Measurements from ENCODE around the gene RPRD2. TPM values are rescaled to one million over a fixed set of nuclear protein-coding genes. Genes with fewer than 3 reads are reported as not detected.
A peak's percentile ranks its signal among the peaks of the same experiment; 100 is the strongest.

RPRD2 gene
- polyA plus RNA-seq, 1 donor (not counting 4 experiments of a cell fraction or from before 2014, with no cell fraction given) = 9.1 TPM

- DNase-seq (ENCODE audit: low read depth, low spot score) (no peak), FAIRE-seq (peak; percentile 9)
- Histone ChIP-seq H4K20me1 (ENCODE audit: control insufficient read depth, extremely low read depth, insufficient read depth, low read length) (no peaks in the 10 kb centered on the region), H3K9ac (ENCODE audit: control insufficient read depth, extremely low read depth, insufficient read depth, low read length) (no peak overlapping the region), H3K27me3 (ENCODE audit: control insufficient read depth, extremely low read depth, insufficient read depth, low read length) (no peaks in the 10 kb centered on the region), H3K4me2 (ENCODE audit: control insufficient read depth, extremely low read depth, insufficient read depth, low read depth, low read length) (peak overlapping the region; percentile 38), H3K27ac (ENCODE audit: control insufficient read depth, insufficient read depth, low read length) (peak overlapping the region; percentile 69), H3K79me2 (ENCODE audit: control insufficient read depth, insufficient read depth, low read length) (no peaks in the 10 kb centered on the region), H3K9me1 (ENCODE audit: control insufficient read depth, extremely low read depth, insufficient read depth, low read length) (no peaks in the 10 kb centered on the region), H3K4me1 (ENCODE audit: control insufficient read depth, extremely low read depth, insufficient read depth, low read length) (peaks cover 33% of the 10 kb centered on the region), H2AFZ (ENCODE audit: control insufficient read depth, low read length) (no peak overlapping the region), H3K9me3 (ENCODE audit: control insufficient read depth, low read depth, low read length) (no peaks in the 10 kb centered on the region), H3K36me3 (ENCODE audit: control insufficient read depth in 2 of 2, extremely low read depth in 1 of 2, insufficient read depth in 2 of 2, low read length in 2 of 2) (peaks cover 13 to 17% of the 10 kb centered on the region in 2 experiments), H3K4me3 (ENCODE audit: control insufficient read depth in 2 of 3, extremely low read depth in 1 of 3, insufficient read depth in 2 of 3, low read depth in 1 of 3, low read length in 3 of 3) (no peak overlapping the region)
- TF ChIP-seq CTCF (optimal IDR thresholded peaks at IDR 0.05 in 1 of 3, IDR thresholded peaks at IDR 0.05 in 1 of 3, conservative IDR thresholded peaks at IDR 0.05 in 1 of 3; ENCODE audit: extremely low read depth in 1 of 3, insufficient read depth in 2 of 3, low read length in 3 of 3) (no peak), EZH2 (IDR thresholded peaks at IDR 0.05; ENCODE audit: low read length) (no peak)
- dilution Hi-C loops (cut with MboI; ENCODE audit: extremely low pct_ligation_motif_present, low sequenced_read_pairs) = no loop called here
Observed at GRCh38 chr1:150513351-150513791, 149.4 kb downstream of the RPRD2 start.

- FAIRE-seq (no peak), DNase-seq (ENCODE audit: low read depth, low spot score) (no peak)
- Histone ChIP-seq H3K27ac (ENCODE audit: control insufficient read depth, insufficient read depth, low read length) (no peak overlapping the region), H3K79me2 (ENCODE audit: control insufficient read depth, insufficient read depth, low read length) (no peaks in the 10 kb centered on the region), H3K4me1 (ENCODE audit: control insufficient read depth, extremely low read depth, insufficient read depth, low read length) (peaks cover 24% of the 10 kb centered on the region), H3K27me3 (ENCODE audit: control insufficient read depth, extremely low read depth, insufficient read depth, low read length) (no peaks in the 10 kb centered on the region), H3K36me3 (ENCODE audit: control insufficient read depth in 2 of 2, extremely low read depth in 1 of 2, insufficient read depth in 2 of 2, low read length in 2 of 2) (peaks cover 12 to 17% of the 10 kb centered on the region in 2 experiments), H2AFZ (ENCODE audit: control insufficient read depth, low read length) (no peak overlapping the region), H3K9ac (ENCODE audit: control insufficient read depth, extremely low read depth, insufficient read depth, low read length) (no peak overlapping the region), H3K4me2 (ENCODE audit: control insufficient read depth, extremely low read depth, insufficient read depth, low read depth, low read length) (no peak overlapping the region), H3K9me3 (ENCODE audit: control insufficient read depth, low read depth, low read length) (no peaks in the 10 kb centered on the region), H3K4me3 (ENCODE audit: control insufficient read depth in 2 of 3, extremely low read depth in 1 of 3, insufficient read depth in 2 of 3, low read depth in 1 of 3, low read length in 3 of 3) (no peak overlapping the region), H3K9me1 (ENCODE audit: control insufficient read depth, extremely low read depth, insufficient read depth, low read length) (no peaks in the 10 kb centered on the region), H4K20me1 (ENCODE audit: control insufficient read depth, extremely low read depth, insufficient read depth, low read length) (no peaks in the 10 kb centered on the region)
- dilution Hi-C loops (cut with MboI; ENCODE audit: extremely low pct_ligation_motif_present, low sequenced_read_pairs) = no loop called here
- TF ChIP-seq EZH2 (IDR thresholded peaks at IDR 0.05; ENCODE audit: low read length) = no peak
Observed at GRCh38 chr1:150514260-150514659, 150.3 kb downstream of the RPRD2 start.

GRCh38 chr1:150514913-150515327 is 151.0 kb downstream of the RPRD2 start:
- no peaks in the 10 kb centered on the region for H3K9me1 ChIP-seq (ENCODE audit: control insufficient read depth, extremely low read depth, insufficient read depth, low read length)
- peaks cover 23% of the 10 kb centered on the region for H3K4me1 ChIP-seq (ENCODE audit: control insufficient read depth, extremely low read depth, insufficient read depth, low read length)
- TF ChIP-seq EZH2 (IDR thresholded peaks at IDR 0.05; ENCODE audit: low read length) (no peak), CTCF (optimal IDR thresholded peaks at IDR 0.05 in 1 of 3, IDR thresholded peaks at IDR 0.05 in 1 of 3, conservative IDR thresholded peaks at IDR 0.05 in 1 of 3; ENCODE audit: extremely low read depth in 1 of 3, insufficient read depth in 2 of 3, low read length in 3 of 3) (no peak)
- dilution Hi-C loops (cut with MboI; ENCODE audit: extremely low pct_ligation_motif_present, low sequenced_read_pairs) = no loop called here
- DNase-seq (ENCODE audit: low read depth, low spot score) = no peak
- H3K27ac ChIP-seq (ENCODE audit: control insufficient read depth, insufficient read depth, low read length) = peak overlapping the region; percentile 66
- no peaks in the 10 kb centered on the region for H4K20me1 ChIP-seq (ENCODE audit: control insufficient read depth, extremely low read depth, insufficient read depth, low read length)
- H3K9ac ChIP-seq (ENCODE audit: control insufficient read depth, extremely low read depth, insufficient read depth, low read length) = peak overlapping the region; percentile 67
- H3K4me3 ChIP-seq (ENCODE audit: control insufficient read depth in 2 of 3, extremely low read depth in 1 of 3, insufficient read depth in 2 of 3, low read depth in 1 of 3, low read length in 3 of 3) = peak overlapping the region; percentile 40 to 72 (median 45)
- peak overlapping the region; percentile 85 for H2AFZ ChIP-seq (ENCODE audit: control insufficient read depth, low read length)
- no peaks in the 10 kb centered on the region for H3K9me3 ChIP-seq (ENCODE audit: control insufficient read depth, low read depth, low read length)
- H3K36me3 ChIP-seq (ENCODE audit: control insufficient read depth in 2 of 2, extremely low read depth in 1 of 2, insufficient read depth in 2 of 2, low read length in 2 of 2) = peaks cover 9 to 17% of the 10 kb centered on the region in 2 experiments
- peak overlapping the region; percentile 78 for H3K4me2 ChIP-seq (ENCODE audit: control insufficient read depth, extremely low read depth, insufficient read depth, low read depth, low read length)
- FAIRE-seq = no peak
- no peaks in the 10 kb centered on the region for H3K27me3 ChIP-seq (ENCODE audit: control insufficient read depth, extremely low read depth, insufficient read depth, low read length)
- no peaks in the 10 kb centered on the region for H3K79me2 ChIP-seq (ENCODE audit: control insufficient read depth, insufficient read depth, low read length)

Data from keratinocyte (primary cell).